IPS DF 6.9 (cell line): Measurements from ENCODE around the gene DEF6.

Source experiments
- DNase-seq: peaks from one replicate; pipeline ENCODE4 v3.0.0-alpha.2; 2013; ENCODE audit warnings: low read depth, low spot score
- H3K27ac ChIP-seq: one replicate; pipeline ENCODE4 v1.5.1; 2013; ENCODE audit warnings: low read length, control low read depth
- H3K27me3 ChIP-seq: 2 replicates; pipeline ENCODE4 v1.6.1; 2013; ENCODE audit warnings: mild to moderate bottlenecking, low read length; ENCODE audit not compliant: control insufficient read depth, insufficient read depth
- H3K36me3 ChIP-seq: 2 replicates; pipeline ENCODE4 v1.6.1; 2013; ENCODE audit warnings: low read length; ENCODE audit not compliant: control insufficient read depth, insufficient read depth
- H3K4me1 ChIP-seq: 2 replicates; pipeline ENCODE4 v1.6.1; 2013; ENCODE audit warnings: low read length; ENCODE audit not compliant: control insufficient read depth, insufficient read depth
- H3K4me3 ChIP-seq: 2 replicates; pipeline ENCODE4 v1.5.1; 2013; ENCODE audit warnings: mild to moderate bottlenecking, low read length
- H3K9me3 ChIP-seq: 2 replicates; pipeline ENCODE4 v1.6.1; 2013; ENCODE audit warnings: low read length, inconsistent platforms; ENCODE audit not compliant: control insufficient read depth, insufficient read depth
- WGBS: extraction: QIAGEN DNeasy Blood & Tissue Kit; methylation state at CpG from one replicate; pipeline ENCODE4 v1.1.7; 2013; ENCODE audit warnings: mixed read lengths, missing lambda C conversion rate; ENCODE audit not compliant: insufficient read length, insufficient coverage; 5-methylcytosine and 5-hydroxymethylcytosine counted together

The DEF6 gene

GRCh38 chr6:35362200-35362599, 64.6 kb downstream of the DEF6 start:
- Histone ChIP-seq H3K27me3 (no peaks in the 10 kb centered on the region), H3K36me3 (no peaks in the 10 kb centered on the region), H3K4me1 (peaks cover 6% of the 10 kb centered on the region; the same call in 1 of the 2 replicates), H3K4me3 (no peak overlapping the region), H3K27ac (no peak overlapping the region), H3K9me3 (no peaks in the 10 kb centered on the region)
- no peak for DNase-seq
- no CpG with 5 or more reads among the region's 2 CpGs for WGBS

GRCh38 chr6:35363293-35363750, 65.7 kb downstream of the DEF6 start:
- H3K4me1 ChIP-seq, result peaks cover 6% of the 10 kb centered on the region; the same call in 1 of the 2 replicates
- H3K27ac ChIP-seq, result no peak overlapping the region
- H3K4me3 ChIP-seq, result no peak overlapping the region
- no CpG with 5 or more reads among the region's 10 CpGs for WGBS
- H3K27me3 ChIP-seq, result no peaks in the 10 kb centered on the region
- H3K36me3 ChIP-seq, result no peaks in the 10 kb centered on the region
- H3K9me3 ChIP-seq, result no peaks in the 10 kb centered on the region
- no peak for DNase-seq

DNA sequence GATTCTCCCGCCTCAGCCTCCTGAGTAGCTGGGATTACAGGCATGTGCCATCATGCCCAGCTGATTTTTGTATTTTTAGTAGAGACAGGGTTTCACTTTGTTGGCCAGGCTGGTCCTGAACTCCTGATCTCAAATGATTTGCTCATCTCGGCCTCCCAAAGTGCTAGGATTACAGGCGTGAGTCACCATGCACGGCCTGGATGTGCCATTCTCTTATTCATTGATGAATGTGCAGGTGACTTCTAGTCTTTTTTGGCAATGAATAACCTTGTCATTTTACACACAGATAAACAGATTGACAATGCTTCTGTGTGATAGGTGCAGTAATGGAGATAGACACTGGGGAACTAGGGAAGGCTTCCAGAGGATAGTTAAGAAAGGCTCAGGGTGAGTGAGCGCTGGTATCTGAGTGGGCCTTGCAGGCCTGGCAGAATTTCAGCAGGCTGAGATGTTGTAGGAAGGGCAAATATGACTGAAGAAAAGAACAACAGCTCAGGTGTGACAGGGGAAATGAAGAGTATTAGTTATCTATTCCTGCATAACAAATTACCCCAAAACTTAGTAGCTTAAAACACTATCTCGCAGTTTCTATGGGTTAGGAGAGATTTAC, 68.1 kb downstream of the DEF6 start:
- Histone ChIP-seq H3K27ac (no peak overlapping the region), H3K4me1 (0 out of 2 replicates have a peak, but pooled peaks cover 2% of the 10 kb centered on the region), H3K9me3 (no peaks in the 10 kb centered on the region), H3K36me3 (no peaks in the 10 kb centered on the region), H3K4me3 (no peak overlapping the region), H3K27me3 (no peaks in the 10 kb centered on the region)
- WGBS, result no CpG with 5 or more reads among the region's 6 CpGs
- DNase-seq, result no peak

DNA sequence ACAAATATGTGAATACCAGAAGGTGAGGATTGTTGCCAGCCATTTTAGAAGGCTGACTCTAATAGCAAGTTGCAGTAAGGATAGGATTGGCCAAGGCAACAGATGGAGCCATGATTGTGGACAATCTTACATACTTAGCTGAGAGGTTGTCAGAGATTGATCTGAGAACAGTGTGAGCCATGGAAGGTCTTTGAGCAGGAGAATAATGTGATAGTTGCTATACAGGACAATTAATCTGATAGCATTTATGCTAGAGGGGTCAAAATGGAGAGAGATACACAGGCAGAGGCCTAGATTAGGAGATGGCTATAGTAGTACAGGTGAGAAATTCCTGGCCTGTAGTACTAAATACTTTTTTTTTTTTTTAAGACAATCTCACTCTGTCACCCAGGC, 68.6 kb downstream of the DEF6 start:
- Histone ChIP-seq H3K4me3 (no peak overlapping the region), H3K36me3 (no peaks in the 10 kb centered on the region), H3K27ac (no peak overlapping the region), H3K9me3 (no peaks in the 10 kb centered on the region), H3K4me1 (0 out of 2 replicates have a peak, but pooled peaks cover 1% of the 10 kb centered on the region), H3K27me3 (no peaks in the 10 kb centered on the region)
- DNase-seq, result no peak

- no peak overlapping the region for H3K27ac ChIP-seq
- WGBS, result no CpG with 5 or more reads among the region's 5 CpGs
- H3K9me3 ChIP-seq, result no peaks in the 10 kb centered on the region
- no peak for DNase-seq
- no peak overlapping the region for H3K4me3 ChIP-seq
- 0 out of 2 replicates have a peak, but pooled peaks cover 1% of the 10 kb centered on the region for H3K4me1 ChIP-seq
- H3K36me3 ChIP-seq, result no peaks in the 10 kb centered on the region
- no peaks in the 10 kb centered on the region for H3K27me3 ChIP-seq
Observed at GRCh38 chr6:35367646-35368037, 70.0 kb downstream of the DEF6 start.

DNA sequence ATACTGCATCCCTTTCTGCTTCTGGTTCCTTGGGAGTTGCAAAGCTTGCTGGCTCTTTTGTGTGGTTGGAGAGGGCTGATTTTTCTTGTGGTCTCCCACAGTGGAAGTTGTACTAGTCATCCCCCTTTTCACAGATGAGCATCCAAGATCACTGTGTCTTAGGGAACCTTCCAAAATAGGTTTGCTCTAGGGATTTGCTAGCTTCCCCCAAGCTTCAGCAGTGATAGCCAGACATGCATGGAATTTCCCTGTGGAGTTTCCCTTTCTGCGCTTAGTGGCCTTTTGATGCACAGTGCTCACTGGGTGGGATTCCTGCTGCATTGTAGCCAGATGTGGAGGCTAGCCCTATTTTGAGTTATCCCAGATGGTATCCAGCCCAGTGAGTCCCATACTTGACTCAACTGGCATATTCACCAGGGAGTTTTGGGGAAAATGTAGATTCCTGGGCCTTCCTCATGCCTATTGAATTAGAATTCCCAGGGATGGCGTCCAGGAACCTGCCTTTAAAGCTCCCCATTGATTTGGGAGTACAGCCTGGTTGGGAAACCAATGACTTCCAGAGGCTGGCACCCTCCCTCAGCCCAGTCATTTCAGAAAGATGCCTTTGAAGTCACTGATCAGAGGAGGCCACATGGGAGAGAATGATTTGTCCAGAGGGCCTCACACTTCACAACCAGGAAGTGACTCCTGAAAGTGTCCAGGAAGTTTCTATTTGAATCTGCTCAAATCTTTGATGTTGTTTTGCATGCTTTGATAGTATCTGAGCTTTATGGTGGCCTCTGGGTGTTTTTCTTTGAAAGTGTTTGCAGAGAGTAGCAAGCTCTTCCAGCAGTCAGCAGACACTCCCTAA, 70.6 kb downstream of the DEF6 start:
- Histone ChIP-seq H3K4me1 (no peaks in the 10 kb centered on the region), H3K27me3 (no peaks in the 10 kb centered on the region), H3K4me3 (no peak overlapping the region), H3K9me3 (no peaks in the 10 kb centered on the region), H3K27ac (no peak overlapping the region), H3K36me3 (no peaks in the 10 kb centered on the region)
- no CpG with 5 or more reads among the region's 2 CpGs for WGBS
- no peak for DNase-seq

- no CpG with 5 or more reads among the region's 8 CpGs for WGBS
- no peak for DNase-seq
Observed at GRCh38 chr6:35370124-35370741, 72.6 kb downstream of the DEF6 start.

GRCh38 chr6:35370785-35371493, 73.3 kb downstream of the DEF6 start:
- Histone ChIP-seq H3K4me1 (no peaks in the 10 kb centered on the region), H3K27me3 (no peaks in the 10 kb centered on the region), H3K27ac (no peak overlapping the region), H3K36me3 (no peaks in the 10 kb centered on the region), H3K4me3 (no peak overlapping the region), H3K9me3 (no peaks in the 10 kb centered on the region)
- no CpG with 5 or more reads among the region's 9 CpGs for WGBS
- no peak for DNase-seq

More at GRCh38 chr6:35370124-35370741, 72.6 kb downstream of the DEF6 start:
- H3K27ac ChIP-seq, result no peak overlapping the region
- H3K9me3 ChIP-seq, result no peaks in the 10 kb centered on the region
- H3K4me1 ChIP-seq, result no peaks in the 10 kb centered on the region
- no peaks in the 10 kb centered on the region for H3K36me3 ChIP-seq
- H3K27me3 ChIP-seq, result no peaks in the 10 kb centered on the region
- H3K4me3 ChIP-seq, result no peak overlapping the region
